ENCODE measurements around the gene BABAM2.

DNA sequence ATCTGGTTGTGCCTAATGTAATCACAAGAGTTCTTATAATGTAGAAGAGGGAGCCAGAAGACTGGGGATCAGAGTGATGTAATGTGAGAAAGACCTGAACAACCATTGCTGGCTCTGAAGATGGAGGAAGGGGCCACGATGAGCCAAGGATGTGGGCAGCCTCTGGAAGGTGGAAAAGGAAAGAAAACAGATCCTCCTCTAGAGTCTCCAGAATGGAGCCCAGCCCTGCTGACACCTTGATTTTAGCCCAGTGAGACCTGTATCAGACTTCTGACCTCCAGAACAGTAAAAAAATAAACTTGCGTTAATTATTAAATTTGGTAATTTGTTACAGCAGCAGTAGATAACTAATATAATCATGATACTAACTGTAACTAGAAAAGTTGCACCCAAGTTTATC lies 3.4 kb upstream of the BABAM2 start:
- TF ChIP-seq, protein P1, sequence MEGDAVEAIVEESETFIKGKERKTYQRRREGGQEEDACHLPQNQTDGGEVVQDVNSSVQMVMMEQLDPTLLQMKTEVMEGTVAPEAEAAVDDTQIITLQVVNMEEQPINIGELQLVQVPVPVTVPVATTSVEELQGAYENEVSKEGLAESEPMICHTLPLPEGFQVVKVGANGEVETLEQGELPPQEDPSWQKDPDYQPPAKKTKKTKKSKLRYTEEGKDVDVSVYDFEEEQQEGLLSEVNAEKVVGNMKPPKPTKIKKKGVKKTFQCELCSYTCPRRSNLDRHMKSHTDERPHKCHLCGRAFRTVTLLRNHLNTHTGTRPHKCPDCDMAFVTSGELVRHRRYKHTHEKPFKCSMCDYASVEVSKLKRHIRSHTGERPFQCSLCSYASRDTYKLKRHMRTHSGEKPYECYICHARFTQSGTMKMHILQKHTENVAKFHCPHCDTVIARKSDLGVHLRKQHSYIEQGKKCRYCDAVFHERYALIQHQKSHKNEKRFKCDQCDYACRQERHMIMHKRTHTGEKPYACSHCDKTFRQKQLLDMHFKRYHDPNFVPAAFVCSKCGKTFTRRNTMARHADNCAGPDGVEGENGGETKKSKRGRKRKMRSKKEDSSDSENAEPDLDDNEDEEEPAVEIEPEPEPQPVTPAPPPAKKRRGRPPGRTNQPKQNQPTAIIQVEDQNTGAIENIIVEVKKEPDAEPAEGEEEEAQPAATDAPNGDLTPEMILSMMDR (IDR thresholded peaks at IDR 0.05), result no peak
- TF ChIP-seq POLR2A (IDR thresholded peaks at IDR 0.05) (no peak), POLR2AphosphoS5 (IDR thresholded peaks at IDR 0.05; ENCODE audit: insufficient read depth in 1 of 2, low read depth in 1 of 2) (no peak)

Measured in vagina (tissue), 2 donors.